GM12878 (cell line): ENCODE data around the gene RPGRIP1L. TPM values are rescaled to one million over a fixed set of nuclear protein-coding genes. Genes with fewer than 3 reads are reported as not detected.

Source experiments
- ATAC-seq: fragments of 200-7000 bp; cut with Tn5 transposase; 3 replicates; pipeline ENCODE4 v1.9.1; 2020; ENCODE audit warnings: mild to moderate bottlenecking, moderate library complexity
- BruUV-seq: library from RNA; stranded (reverse); fragments of 400-500 nt; replicated peaks from 2 replicates; lab custom pipeline; 2021; lab: Mats Ljungman, UMichigan
- CTCF ChIA-PET: fragments of 300-600 bp; sonication (Branson Sonifier 250); formaldehyde crosslinking; extraction: SDS; loops from one replicate; lab custom pipeline; 2021; ENCODE audit warnings: inconsistent platforms; lab: Yijun Ruan, JAX
- POLR2A ChIA-PET: fragments of 350-600 bp; formaldehyde crosslinking; extraction: SDS; loops from one replicate; lab custom pipeline; 2021; ENCODE audit warnings: inconsistent platforms; lab: Charles Lee
- RAD21 ChIA-PET: fragments of 300-600 bp; sonication (Branson Sonifier 250); formaldehyde crosslinking; loops from one replicate; lab custom pipeline; 2023; ENCODE audit warnings: antibody characterized with exemption; ENCODE audit not compliant: unreplicated experiment; lab: Charles Lee
- SMC1A ChIA-PET: fragments of 300-600 bp; sonication (Branson Sonifier 250); formaldehyde crosslinking; loops from one replicate; lab custom pipeline; 2023; ENCODE audit not compliant: unreplicated experiment, uncharacterized antibody; lab: Charles Lee
- DNase-seq: peaks from one replicate; pipeline ENCODE4 v3.0.0-alpha.2; 2011; ENCODE audit warnings: low read depth, low spot score
- FAIRE-seq: peaks from 3 replicates; lab custom pipeline; 2011; peaks lifted over from hg19 to GRCh38; lab: Jason Lieb, UNC
- H2AFZ ChIP-seq: 2 replicates; pipeline ENCODE4 v1.6.0; 2011; ENCODE audit warnings: low read depth, low read length, control low read depth; ENCODE audit not compliant: control insufficient read depth
- H3K27ac ChIP-seq: 2 replicates; pipeline ENCODE4 v1.5.1; 2011; ENCODE audit warnings: control low read depth; ENCODE audit not compliant: control insufficient read depth, insufficient read depth
- H3K27me3 ChIP-seq, 2 experiments: replicated peaks in 1 of 2; 2 replicates each; pipeline versions ENCODE4 v1.6.0 to v1.6.1; 2011; ENCODE audit warnings: low read length in 1 of 2; ENCODE audit not compliant: control insufficient read depth in 2 of 2, insufficient read depth in 2 of 2
- H3K36me3 ChIP-seq, 2 experiments: 2 replicates each; pipeline ENCODE4 v1.5.1; 2011; ENCODE audit warnings: low read length in 1 of 2; ENCODE audit not compliant: control insufficient read depth in 2 of 2, insufficient read depth in 2 of 2
- H3K4me1 ChIP-seq: 2 replicates; pipeline ENCODE4 v1.6.1; 2011; ENCODE audit warnings: mild to moderate bottlenecking, low read length, moderate library complexity, mixed read lengths; ENCODE audit not compliant: control insufficient read depth, insufficient read depth
- H3K4me2 ChIP-seq: 2 replicates; pipeline ENCODE4 v1.6.0; 2011; ENCODE audit warnings: control low read depth; ENCODE audit not compliant: control insufficient read depth, insufficient read depth
- H3K4me3 ChIP-seq: fragments of 200-600 bp; sonication (generic); 2 replicates; pipeline ENCODE4 v1.5.1; 2016
- H3K79me2 ChIP-seq: 2 replicates; pipeline ENCODE4 v1.6.0; 2011; ENCODE audit warnings: low read length; ENCODE audit not compliant: control insufficient read depth, insufficient read depth
- H3K9ac ChIP-seq: 2 replicates; pipeline ENCODE4 v1.8.0; 2011; ENCODE audit warnings: low read length, control low read depth, mixed read lengths; ENCODE audit not compliant: control insufficient read depth, insufficient read depth
- H3K9me3 ChIP-seq: replicated peaks from 3 replicates; pipeline ENCODE4 v1.5.1; 2011; ENCODE audit warnings: mild to moderate bottlenecking, low read length; ENCODE audit not compliant: control insufficient read depth, insufficient read depth
- H4K20me1 ChIP-seq: 2 replicates; pipeline ENCODE4 v1.6.0; 2011; ENCODE audit not compliant: control insufficient read depth, insufficient read depth
- CREB1 ChIP-seq: IDR thresholded peaks from 2 replicates; pipeline ENCODE4 v1.6.1; 2012; ENCODE audit warnings: low read depth, mild to moderate bottlenecking, inconsistent platforms
- FOXM1 ChIP-seq: IDR thresholded peaks from 2 replicates; pipeline ENCODE4 v1.6.1; 2012; ENCODE audit warnings: low read depth, mild to moderate bottlenecking, inconsistent platforms, low read length, moderate library complexity
- MTA2 ChIP-seq: fragments of 450-650 bp; IDR thresholded peaks from 2 replicates; pipeline ENCODE4 v1.6.1; 2016; ENCODE audit warnings: low read depth, mild to moderate bottlenecking, moderate library complexity
- NBN ChIP-seq: fragments of 450-650 bp; IDR thresholded peaks from 2 replicates; pipeline ENCODE4 v1.6.1; 2016
- NFIC ChIP-seq: IDR thresholded peaks from 2 replicates; pipeline ENCODE4 v1.6.1; 2012; ENCODE audit warnings: low read depth, mild to moderate bottlenecking, inconsistent platforms, low read length, moderate library complexity
- PML ChIP-seq: IDR thresholded peaks from 2 replicates; pipeline ENCODE4 v1.6.1; 2012; ENCODE audit warnings: low read length, inconsistent platforms
- SMARCA5 ChIP-seq: fragments of 450-650 bp; IDR thresholded peaks from 2 replicates; pipeline ENCODE4 v1.6.1; 2017; ENCODE audit warnings: mild to moderate bottlenecking
- SP1 ChIP-seq: IDR thresholded peaks from one replicate; pipeline ENCODE4 v1.6.1; 2011; ENCODE audit warnings: low read depth, low read length
- SREBF1 ChIP-seq: IDR thresholded peaks from 2 replicates; pipeline ENCODE4 v1.6.1; 2012; ENCODE audit warnings: mild to moderate bottlenecking, low read length
- STAT3 ChIP-seq: IDR thresholded peaks from 2 replicates; pipeline ENCODE4 v1.6.1; 2011; ENCODE audit warnings: low read depth, low read length, improper control_type of control experiment
- TAF1 ChIP-seq: IDR thresholded peaks from 2 replicates; pipeline ENCODE4 v1.6.1; 2011; ENCODE audit warnings: mild to moderate bottlenecking, low read depth, low read length, borderline replicate concordance
- TCF7 ChIP-seq: IDR thresholded peaks from 2 replicates; pipeline ENCODE4 v1.6.1; 2014; ENCODE audit warnings: antibody characterized with exemption, borderline replicate concordance
- YBX1 ChIP-seq: fragments of 450-650 bp; IDR thresholded peaks from 2 replicates; pipeline ENCODE4 v1.6.1; 2016; ENCODE audit warnings: antibody characterized with exemption
- YY1 ChIP-seq: IDR thresholded peaks from 2 replicates; pipeline ENCODE4 v1.6.1; 2011; ENCODE audit warnings: low read depth, mild to moderate bottlenecking, low read length
- ZNF207 ChIP-seq: fragments of 450-650 bp; IDR thresholded peaks from 2 replicates; pipeline ENCODE4 v1.6.1; 2014; ENCODE audit warnings: antibody characterized with exemption, mild to moderate bottlenecking, borderline replicate concordance
- WGBS: methylation state at CpG from one replicate; pipeline ENCODE4 v1.1.6; 2016; ENCODE audit warnings: low lambda C conversion rate; ENCODE audit not compliant: insufficient replicate concordance, insufficient coverage; ENCODE audit errors: missing lambda C conversion rate; 5-methylcytosine and 5-hydroxymethylcytosine counted together
- in situ Hi-C: fragments of 300-500 bp; cut with MboI; formaldehyde crosslinking; loops from 9 replicates; pipeline ENCODE4 v1.14.3; 2018; ENCODE audit warnings: mixed read lengths
- intact Hi-C: fragments of 100-400 bp; cut with micrococcal nuclease; formaldehyde crosslinking; loops from one replicate; pipeline ENCODE4 v1.14.2; 2022; ENCODE audit not compliant: unreplicated experiment
- polyA plus RNA-seq, 11 experiments: library from polyadenylated mRNA; depleted of rRNA in 4 of 11; unstranded in 6 of 11; stranded (reverse) in 5 of 11; fragments of >200 nt; fragmentation: Nextera tagmentation in 4 of 11; fragmentation: Illumina TruSeq in 1 of 11; extraction: Ambion mirVana in 4 of 11; extraction: Trizol in 1 of 11; gene quantifications; 1 replicate in 1 of 11; 2 replicates in 10 of 11; pipeline versions ENCODE4 v1.2.1 to v1.2.3, GENCODE V29; 2011 to 2016; ENCODE audit warnings: inconsistent platforms in 2 of 11, missing spikeins in 2 of 11, low read depth in 1 of 11
- total RNA-seq, 4 experiments: library from RNA; depleted of rRNA in 3 of 4; stranded (reverse); fragments of >200 nt in 3 of 4; fragmentation: Illumina TruSeq in 1 of 4; extraction: Trizol in 1 of 4; gene quantifications; 2 replicates each; pipeline versions ENCODE4 v1.2.1 to v1.2.3, GENCODE V29; 2013 to 2021
- TF ChIP-seq, protein P1 (sequence below): IDR thresholded peaks from 2 replicates; pipeline ENCODE4 v1.6.1; 2011; ENCODE audit warnings: borderline replicate concordance, low read depth, mild to moderate bottlenecking, moderate library complexity, mixed read lengths, low read length; ENCODE audit not compliant: insufficient read depth; ENCODE audit errors: extremely low read length

RPGRIP1L gene
- total and polyA plus RNA-seq, 10 of the 15 experiments (the other 5 are each of a cell fraction or from before 2014, with no cell fraction given): 3.5 to 9.6 (median 4.4) TPM

DNA sequence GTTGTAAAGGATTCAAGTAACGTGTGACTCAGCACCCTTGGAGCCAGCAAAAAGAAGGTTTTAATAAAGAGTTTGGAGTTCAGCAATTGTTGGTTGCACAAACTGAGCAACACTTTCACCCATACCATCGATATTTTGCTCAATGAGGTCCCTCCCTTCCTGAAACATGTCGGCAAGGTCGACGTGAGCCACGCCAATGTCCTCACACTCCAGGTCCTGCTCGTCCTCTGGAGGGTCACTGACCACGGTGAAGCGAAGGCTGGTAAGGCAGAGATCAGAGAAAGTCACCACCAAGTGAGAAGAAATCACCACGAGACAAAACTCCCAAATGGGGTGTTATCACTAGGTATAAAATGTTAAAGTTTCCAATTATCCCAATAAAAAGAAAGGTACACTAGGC, 98.3 kb downstream of the RPGRIP1L start (continued):
- no peak for TF ChIP-seq FOXM1

DNA sequence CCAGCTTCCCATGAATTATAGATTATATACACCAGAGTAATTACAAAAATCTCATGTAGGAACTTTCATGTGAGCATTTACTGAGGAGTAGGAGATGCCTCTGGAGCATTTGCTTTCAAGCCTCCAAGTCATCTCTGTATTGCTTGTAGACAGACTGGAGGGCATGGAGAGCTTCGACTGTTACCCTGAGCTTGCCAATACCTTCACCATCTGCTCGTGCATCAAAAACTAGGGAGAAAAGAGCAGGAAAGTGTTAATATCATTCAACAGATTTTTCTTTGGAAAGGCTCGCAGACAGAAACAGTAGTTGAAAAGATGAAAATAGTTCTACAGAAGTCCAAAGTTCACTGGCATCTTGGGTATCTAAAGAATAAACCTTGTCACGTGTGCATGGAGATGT, 101.7 kb downstream of the RPGRIP1L start:
- FAIRE-seq (no peak), DNase-seq (no peak), ATAC-seq (no peak)
- Histone ChIP-seq H3K79me2 (no peaks in the 10 kb centered on the region), H3K4me3 (no peak overlapping the region), H3K27ac (no peak overlapping the region), H3K9me3 (no peaks in the 10 kb centered on the region), H3K4me1 (no peaks in the 10 kb centered on the region), H3K36me3 (no peaks in the 10 kb centered on the region), H3K27me3 (no peaks in the 10 kb centered on the region), H4K20me1 (no peaks in the 10 kb centered on the region), H2AFZ (no peak overlapping the region), H3K4me2 (no peak overlapping the region), H3K9ac (no peak overlapping the region)
- RAD21 ChIA-PET: no interaction called here
- POLR2A ChIA-PET: no interaction called here
- WGBS: 72% methylated on average over 4 of the region's 4 CpGs
- TF ChIP-seq ZNF207 (no peak), SP1 (no peak), YY1 (no peak), TAF1 (no peak), YBX1 (no peak), NBN (no peak), MTA2 (no peak), SREBF1 (no peak), STAT3 (no peak), PML (no peak), NFIC (no peak), TCF7 (no peak), CREB1 (no peak), SMARCA5 (no peak)
- TF ChIP-seq, protein P1, sequence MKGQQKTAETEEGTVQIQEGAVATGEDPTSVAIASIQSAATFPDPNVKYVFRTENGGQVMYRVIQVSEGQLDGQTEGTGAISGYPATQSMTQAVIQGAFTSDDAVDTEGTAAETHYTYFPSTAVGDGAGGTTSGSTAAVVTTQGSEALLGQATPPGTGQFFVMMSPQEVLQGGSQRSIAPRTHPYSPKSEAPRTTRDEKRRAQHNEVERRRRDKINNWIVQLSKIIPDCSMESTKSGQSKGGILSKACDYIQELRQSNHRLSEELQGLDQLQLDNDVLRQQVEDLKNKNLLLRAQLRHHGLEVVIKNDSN: no peak
- CTCF ChIA-PET: no interaction called here
- SMC1A ChIA-PET: interaction anchor here (1.1 kb wide), 2 partner anchors 12 to 124 kb away, joined by 3 to 4 read pairs; no protein-coding TSS in a partner anchor
- intact Hi-C loops (no loop called here), in situ Hi-C loops (no loop called here)
- BruUV-seq: no TSS peak
